Left lung (tissue), 10 donors: ENCODE results near the gene GPR171. TPM values are rescaled to one million over a fixed set of nuclear protein-coding genes. Genes with fewer than 3 reads are reported as not detected.

Experiments
- ATAC-seq: fragments of 200-7000 bp; cut with Tn5 transposase; one replicate; pipeline ENCODE4 v1.9.1; 2020; ENCODE audit warnings: moderate library complexity
- DNase-seq, 4 donors: peaks; one replicate each; pipeline ENCODE4 v3.0.0-alpha.2; 2013 to 2020
- H3K27ac ChIP-seq, 2 donors: fragments of 200-600 bp; sonication (generic) in 1 of 2; one replicate each; pipeline versions ENCODE4 v1.5.0 to v1.8.0; 2020 to 2021
- H3K27me3 ChIP-seq, 2 donors: fragments of 200-600 bp; sonication (generic) in 1 of 2; one replicate each; pipeline versions ENCODE4 v1.5.0 to v1.8.0; 2020 to 2021
- H3K36me3 ChIP-seq, 2 donors: fragments of 200-600 bp; sonication (generic) in 1 of 2; one replicate each; pipeline versions ENCODE4 v1.5.0 to v1.8.0; 2020 to 2021
- H3K4me1 ChIP-seq, 2 donors: fragments of 200-600 bp; one replicate each; pipeline ENCODE4 v1.8.0; 2021
- H3K4me3 ChIP-seq, 2 donors: fragments of 200-600 bp; sonication (generic) in 1 of 2; one replicate each; pipeline versions ENCODE4 v1.5.0 to v1.8.0; 2020 to 2021; ENCODE audit warnings: mild to moderate bottlenecking in 1 of 2
- H3K9me3 ChIP-seq, 2 donors: fragments of 200-600 bp; sonication (generic) in 1 of 2; one replicate each; pipeline versions ENCODE4 v1.5.0 to v1.8.0; 2020 to 2021
- intact Hi-C, 2 donors: fragments of 100-400 bp; cut with DNase I; formaldehyde crosslinking; loops; one replicate each; pipeline versions ENCODE4 v1.11.2 to v1.14.2; 2022
- polyA plus RNA-seq, 6 donors: library from polyadenylated mRNA; unstranded; fragments of 120-200 nt; gene quantifications; one replicate each; pipeline ENCODE4 v1.2.1, GENCODE V29; 2013; ENCODE audit not compliant: insufficient read length in 6 of 6
- total RNA-seq, 2 donors: library from RNA; stranded (reverse); fragmentation: NEBNext Ultra II Directional; extraction: Animal tissue kit (Norgen Biotek cat#: 25700); gene quantifications; one replicate each; pipeline ENCODE4 v1.2.1, GENCODE V29; 2021
- TF ChIP-seq, protein P1 (sequence below), 2 donors: fragments of 200-600 bp; sonication (generic) in 1 of 2; IDR thresholded peaks; one replicate each; pipeline versions ENCODE4 v1.5.0 to v1.8.0; 2021; ENCODE audit warnings: antibody characterized with exemption in 2 of 2
- donor health status: DM: no; HTN: yes; CAD: no.
- donor health status: DM: no; HTN: no; CAD: no.

Gene GPR171
- total and polyA plus RNA-seq, 8 donors, result 0.29 to 2.9 (median 0.84) TPM

DNA sequence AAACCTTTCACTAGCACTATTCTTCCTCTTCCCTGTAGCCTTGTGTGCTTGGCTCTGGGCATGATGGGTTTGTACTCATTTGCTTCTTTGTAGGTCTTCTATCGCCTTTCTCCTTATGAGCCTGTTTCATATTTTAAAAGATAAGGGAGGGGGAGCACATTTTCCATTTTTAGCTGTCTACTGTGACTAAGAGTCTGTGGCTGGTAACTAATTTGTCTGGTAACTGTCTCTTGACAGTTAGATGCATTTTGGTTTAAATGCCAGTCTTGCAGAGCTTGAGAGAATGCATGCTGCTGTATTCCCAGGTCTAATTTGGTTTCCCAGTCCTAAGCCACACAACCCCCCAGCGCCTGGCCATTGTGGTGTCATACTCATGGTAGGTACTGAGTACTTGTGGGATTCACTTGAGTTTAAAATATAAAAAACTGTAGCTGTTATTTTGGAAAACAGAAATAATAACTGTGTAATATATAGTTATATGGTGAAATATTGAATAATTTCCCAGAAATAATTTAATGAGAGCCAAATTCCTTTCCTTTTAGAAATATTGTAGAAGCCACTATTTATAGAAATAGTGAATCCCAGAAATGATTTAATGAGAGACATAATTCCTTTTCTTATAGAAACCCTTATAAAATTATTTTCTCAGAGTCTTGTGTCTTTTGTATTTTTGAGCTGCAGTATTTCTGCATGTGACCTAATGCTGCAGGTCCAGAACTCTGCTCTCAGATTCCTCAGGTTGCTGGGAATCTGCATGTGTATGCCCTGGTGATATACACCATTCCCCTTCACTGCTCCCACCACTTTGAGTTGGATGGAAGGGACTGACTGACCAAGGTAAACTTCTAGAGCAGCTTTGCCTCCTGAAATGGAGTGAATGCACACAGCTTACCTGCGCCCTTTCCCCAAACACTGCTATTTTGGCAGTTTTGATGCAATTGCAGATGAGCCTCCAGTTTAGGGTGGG, 13.9 kb upstream of the GPR171 start:
- H3K4me3 ChIP-seq, result no peak overlapping the region
- TF ChIP-seq, protein P1, sequence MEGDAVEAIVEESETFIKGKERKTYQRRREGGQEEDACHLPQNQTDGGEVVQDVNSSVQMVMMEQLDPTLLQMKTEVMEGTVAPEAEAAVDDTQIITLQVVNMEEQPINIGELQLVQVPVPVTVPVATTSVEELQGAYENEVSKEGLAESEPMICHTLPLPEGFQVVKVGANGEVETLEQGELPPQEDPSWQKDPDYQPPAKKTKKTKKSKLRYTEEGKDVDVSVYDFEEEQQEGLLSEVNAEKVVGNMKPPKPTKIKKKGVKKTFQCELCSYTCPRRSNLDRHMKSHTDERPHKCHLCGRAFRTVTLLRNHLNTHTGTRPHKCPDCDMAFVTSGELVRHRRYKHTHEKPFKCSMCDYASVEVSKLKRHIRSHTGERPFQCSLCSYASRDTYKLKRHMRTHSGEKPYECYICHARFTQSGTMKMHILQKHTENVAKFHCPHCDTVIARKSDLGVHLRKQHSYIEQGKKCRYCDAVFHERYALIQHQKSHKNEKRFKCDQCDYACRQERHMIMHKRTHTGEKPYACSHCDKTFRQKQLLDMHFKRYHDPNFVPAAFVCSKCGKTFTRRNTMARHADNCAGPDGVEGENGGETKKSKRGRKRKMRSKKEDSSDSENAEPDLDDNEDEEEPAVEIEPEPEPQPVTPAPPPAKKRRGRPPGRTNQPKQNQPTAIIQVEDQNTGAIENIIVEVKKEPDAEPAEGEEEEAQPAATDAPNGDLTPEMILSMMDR (IDR thresholded peaks at IDR 0.05), result no peak
- H3K27me3 ChIP-seq, result no peaks in the 10 kb centered on the region
- H3K27ac ChIP-seq, result no peak overlapping the region
- no peaks in the 10 kb centered on the region for H3K4me1 ChIP-seq
- H3K36me3 ChIP-seq, result no peaks in the 10 kb centered on the region
- intact Hi-C loops, result no loop called here
- DNase-seq, result no peak
- ATAC-seq, result no peak
- H3K9me3 ChIP-seq, result no peaks in the 10 kb centered on the region

- intact Hi-C loops, result no loop called here
- TF ChIP-seq, protein P1 (IDR thresholded peaks at IDR 0.05), result no peak
- ATAC-seq (no peak), DNase-seq (no peak)
- H3K4me3 ChIP-seq, result no peak overlapping the region
- no peaks in the 10 kb centered on the region for H3K9me3 ChIP-seq
- no peak overlapping the region for H3K27ac ChIP-seq
- peaks cover 0 to 13% of the 10 kb centered on the region in 2 donors for H3K4me1 ChIP-seq
- H3K36me3 ChIP-seq, result no peaks in the 10 kb centered on the region
- H3K27me3 ChIP-seq, result no peaks in the 10 kb centered on the region
These were observed 11.4 kb upstream of the GPR171 start for GRCh38 chr3:151214459-151214858.

DNA sequence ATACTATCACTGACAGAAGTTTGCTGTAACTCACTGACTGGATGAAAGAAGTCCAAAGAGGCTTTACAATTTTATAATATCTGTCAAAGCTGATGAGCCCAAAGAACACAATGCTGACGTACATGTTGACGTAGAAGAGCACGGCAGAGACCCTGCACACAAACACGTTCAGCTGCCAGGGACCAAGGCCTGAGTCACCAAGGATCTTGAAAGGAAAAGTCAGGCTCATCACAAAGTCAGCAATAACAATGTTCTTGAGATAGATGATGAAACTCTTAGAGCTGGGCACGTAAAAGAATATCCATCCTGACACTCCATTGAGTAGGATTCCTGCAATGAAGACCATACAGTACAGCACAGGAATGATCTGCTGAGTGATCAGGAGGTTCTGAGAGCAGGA, 10.9 kb upstream of the GPR171 start:
- no peak overlapping the region for H3K27ac ChIP-seq
- H3K27me3 ChIP-seq, result no peaks in the 10 kb centered on the region
- ATAC-seq (no peak), DNase-seq (no peak)
- TF ChIP-seq, protein P1 (IDR thresholded peaks at IDR 0.05), result no peak
- H3K4me1 ChIP-seq, result peaks cover 0 to 13% of the 10 kb centered on the region in 2 donors
- H3K36me3 ChIP-seq, result no peaks in the 10 kb centered on the region
- H3K4me3 ChIP-seq, result no peak overlapping the region
- H3K9me3 ChIP-seq, result no peaks in the 10 kb centered on the region
- intact Hi-C loops, result no loop called here

DNA sequence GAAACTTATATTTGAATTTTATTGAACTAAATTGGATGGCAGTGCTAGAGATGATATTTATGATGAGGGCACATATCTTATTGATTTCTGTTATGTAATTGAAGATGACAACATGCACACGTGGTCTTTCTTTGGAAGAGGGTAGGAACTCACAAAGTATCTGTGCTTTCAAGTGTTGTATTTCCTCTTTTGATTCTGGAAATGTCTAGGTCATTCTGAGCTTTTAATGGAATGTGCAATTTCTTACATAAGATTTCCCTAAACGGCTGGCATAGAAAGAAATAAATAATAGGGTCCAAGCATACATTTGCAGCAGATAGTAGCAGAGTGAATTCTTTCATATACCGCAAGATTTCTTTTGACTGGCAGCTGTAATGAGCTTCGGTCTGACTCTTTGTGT, 10.1 kb upstream of the GPR171 start:
- Histone ChIP-seq H3K27me3 (no peaks in the 10 kb centered on the region), H3K36me3 (no peaks in the 10 kb centered on the region), H3K4me1 (peaks cover 0 to 13% of the 10 kb centered on the region in 2 donors), H3K4me3 (no peak overlapping the region), H3K9me3 (no peaks in the 10 kb centered on the region), H3K27ac (no peak overlapping the region)
- TF ChIP-seq, protein P1 (IDR thresholded peaks at IDR 0.05), result no peak
- ATAC-seq (no peak), DNase-seq (no peak)
- intact Hi-C loops, result no loop called here

- DNase-seq (no peak), ATAC-seq (peak; percentile 91)
- Histone ChIP-seq H3K9me3 (no peaks in the 10 kb centered on the region), H3K4me1 (peaks cover 0 to 13% of the 10 kb centered on the region in 2 donors), H3K27ac (peak overlapping the region in 1 of 2 donors; percentile 10), H3K36me3 (no peaks in the 10 kb centered on the region), H3K27me3 (no peaks in the 10 kb centered on the region), H3K4me3 (no peak overlapping the region)
- intact Hi-C loops, result no loop called here
- TF ChIP-seq, protein P1 (IDR thresholded peaks at IDR 0.05), result no peak
These were observed 7.8 kb upstream of the GPR171 start for GRCh38 chr3:151210676-151211381.
